CD4-positive, alpha-beta T cell (primary cell): ENCODE data around the gene RSAD2. TPM values are rescaled to one million over a fixed set of nuclear protein-coding genes. Genes with fewer than 3 reads are reported as not detected.

Source experiments
- ATAC-seq: fragments of 200-7000 bp; cut with Tn5 transposase; one replicate; pipeline ENCODE4 v1.10.0; 2022; ENCODE audit warnings: mild to moderate bottlenecking; ENCODE audit not compliant: poor library complexity
- CTCF ChIA-PET: fragments of 350-600 bp; sonication (Branson Sonifier 250); formaldehyde crosslinking; loops from one replicate; lab custom pipeline; 2021; ENCODE audit warnings: antibody characterized with exemption, inconsistent platforms; lab: Charles Lee
- POLR2A ChIA-PET: fragments of 350-600 bp; sonication (Branson Sonifier 250); formaldehyde crosslinking; loops from one replicate; lab custom pipeline; 2021; ENCODE audit warnings: antibody characterized with exemption, inconsistent platforms; lab: Charles Lee
- DNase-seq, 14 experiments: peaks; one replicate each; pipeline ENCODE4 v3.0.0-alpha.2; 2013 to 2020; ENCODE audit warnings: mixed read lengths in 2 of 14
- H3K27ac ChIP-seq, 2 donors: one replicate each; pipeline versions ENCODE4 v1.5.1 to v1.7.0; 2013; ENCODE audit warnings: low read length in 2 of 2, low read depth in 1 of 2, mild to moderate bottlenecking in 1 of 2
- H3K27me3 ChIP-seq, 2 experiments: 1 replicate in 1 of 2; 2 replicates in 1 of 2; pipeline versions ENCODE4 v1.6.1 to v1.7.0; 2013; ENCODE audit warnings: low read length in 2 of 2, control low read depth in 1 of 2, mild to moderate bottlenecking in 1 of 2, moderate library complexity in 1 of 2; ENCODE audit not compliant: insufficient read depth in 2 of 2, control insufficient read depth in 1 of 2
- H3K36me3 ChIP-seq: one replicate; pipeline ENCODE4 v1.6.1; 2013; ENCODE audit warnings: low read length, control low read depth; ENCODE audit not compliant: insufficient read depth
- H3K4me1 ChIP-seq: one replicate; pipeline ENCODE4 v1.6.1; 2013; ENCODE audit warnings: low read length, control low read depth; ENCODE audit not compliant: insufficient read depth
- H3K4me3 ChIP-seq: one replicate; pipeline ENCODE4 v1.5.1; 2013; ENCODE audit warnings: mild to moderate bottlenecking, low read length, moderate library complexity
- H3K9me3 ChIP-seq, 2 experiments: 1 replicate in 1 of 2; 2 replicates in 1 of 2; pipeline versions ENCODE4 v1.6.1 to v1.7.0; 2013; ENCODE audit warnings: low read length in 2 of 2, mild to moderate bottlenecking in 2 of 2, control low read depth in 1 of 2, moderate library complexity in 1 of 2; ENCODE audit not compliant: control insufficient read depth in 1 of 2, insufficient read depth in 1 of 2
- H3K27ac Mint-ChIP-seq: one replicate; pipeline ENCODE4 v1.8.0; 2020; ENCODE audit warnings: mixed read lengths
- H3K27me3 Mint-ChIP-seq: one replicate; pipeline ENCODE4 v1.8.0; 2021; ENCODE audit warnings: mixed read lengths
- H3K36me3 Mint-ChIP-seq: one replicate; pipeline ENCODE4 v1.8.0; 2021; ENCODE audit warnings: low read depth, mixed read lengths
- H3K4me1 Mint-ChIP-seq: one replicate; pipeline ENCODE4 v1.8.0; 2021; ENCODE audit warnings: low read depth, mixed read lengths
- H3K4me3 Mint-ChIP-seq: one replicate; pipeline ENCODE4 v1.8.0; 2020; ENCODE audit warnings: mild to moderate bottlenecking, mixed read lengths
- H3K9me3 Mint-ChIP-seq: one replicate; pipeline ENCODE4 v1.8.0; 2020; ENCODE audit warnings: mixed read lengths
- intact Hi-C, 2 experiments: fragments of 100-400 bp; cut with DNase I in 1 of 2; cut with micrococcal nuclease in 1 of 2; formaldehyde crosslinking; loops; one replicate each; pipeline versions ENCODE4 v1.15.1 to v1.9.0; 2023 to 2025; cut with DNase I, micrococcal nuclease
- total RNA-seq, 174 experiments: library from RNA in 2 of 174; stranded (reverse) in 2 of 174; gene quantifications; one replicate each; pipeline ENCODE4 v1.2.3 and lab custom pipeline; 2021 to 2026
- TF ChIP-seq, protein P1 (sequence below): fragments of 200-600 bp; IDR thresholded peaks from one replicate; pipeline ENCODE4 v1.8.0; 2022; ENCODE audit warnings: antibody characterized with exemption, mild to moderate bottlenecking

Gene RSAD2
- total RNA-seq, 2 experiments from 2014 or later: 3.9 to 4.6 TPM

DNA sequence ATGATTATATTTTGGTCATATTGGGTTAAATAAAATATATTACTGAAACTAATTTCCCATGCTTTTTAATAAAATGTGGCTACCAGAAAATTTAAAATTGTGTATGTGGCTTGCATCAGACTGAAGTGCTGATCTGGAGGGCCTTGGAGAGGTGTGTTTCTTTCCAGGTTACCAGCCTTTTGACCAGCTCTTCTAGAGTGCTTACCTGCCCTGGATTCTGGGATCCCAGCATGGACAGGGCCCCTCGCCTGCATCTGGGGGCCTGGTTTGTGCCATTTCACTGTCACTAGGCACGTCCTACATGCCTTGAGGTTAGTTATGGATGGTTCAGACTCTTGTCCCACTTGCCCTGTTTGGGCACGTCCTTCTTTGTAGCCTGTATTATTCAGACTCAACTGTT, 50.2 kb downstream of the RSAD2 start:
- Histone ChIP-seq H3K9me3 (peaks cover 0 to 9% of the 10 kb centered on the region in 2 experiments), H3K27me3 (no peaks in the 10 kb centered on the region), H3K27ac (no peak overlapping the region), H3K4me3 (no peak overlapping the region), H3K36me3 (no peaks in the 10 kb centered on the region), H3K4me1 (peaks cover 49% of the 10 kb centered on the region)
- no peak for ATAC-seq
- ChIA-PET CTCF (interaction anchor here (0.6 kb wide), 1 partner anchor 17 kb away, joined by 3 read pairs; no protein-coding TSS in a partner anchor), POLR2A (interaction anchor here (1.7 kb wide), 1 partner anchor 11 kb away, joined by 4 read pairs; no protein-coding TSS in a partner anchor)
- H3K36me3 Mint-ChIP-seq: peaks cover 67% of the 10 kb centered on the region
- H3K4me3 Mint-ChIP-seq: no peak overlapping the region
- peaks cover 3% of the 10 kb centered on the region for H3K9me3 Mint-ChIP-seq
- peak overlapping the region; percentile 7 for H3K27ac Mint-ChIP-seq
- H3K4me1 Mint-ChIP-seq: peaks cover 84% of the 10 kb centered on the region
- intact Hi-C loops: no loop called here
- no peaks in the 10 kb centered on the region for H3K27me3 Mint-ChIP-seq
- no peak for DNase-seq
- TF ChIP-seq, protein P1, sequence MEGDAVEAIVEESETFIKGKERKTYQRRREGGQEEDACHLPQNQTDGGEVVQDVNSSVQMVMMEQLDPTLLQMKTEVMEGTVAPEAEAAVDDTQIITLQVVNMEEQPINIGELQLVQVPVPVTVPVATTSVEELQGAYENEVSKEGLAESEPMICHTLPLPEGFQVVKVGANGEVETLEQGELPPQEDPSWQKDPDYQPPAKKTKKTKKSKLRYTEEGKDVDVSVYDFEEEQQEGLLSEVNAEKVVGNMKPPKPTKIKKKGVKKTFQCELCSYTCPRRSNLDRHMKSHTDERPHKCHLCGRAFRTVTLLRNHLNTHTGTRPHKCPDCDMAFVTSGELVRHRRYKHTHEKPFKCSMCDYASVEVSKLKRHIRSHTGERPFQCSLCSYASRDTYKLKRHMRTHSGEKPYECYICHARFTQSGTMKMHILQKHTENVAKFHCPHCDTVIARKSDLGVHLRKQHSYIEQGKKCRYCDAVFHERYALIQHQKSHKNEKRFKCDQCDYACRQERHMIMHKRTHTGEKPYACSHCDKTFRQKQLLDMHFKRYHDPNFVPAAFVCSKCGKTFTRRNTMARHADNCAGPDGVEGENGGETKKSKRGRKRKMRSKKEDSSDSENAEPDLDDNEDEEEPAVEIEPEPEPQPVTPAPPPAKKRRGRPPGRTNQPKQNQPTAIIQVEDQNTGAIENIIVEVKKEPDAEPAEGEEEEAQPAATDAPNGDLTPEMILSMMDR: no peak

GRCh38 chr2:6928452-6928851, 50.9 kb downstream of the RSAD2 start:
- intact Hi-C loops: no loop called here
- peak overlapping the region; percentile 7 for H3K27ac Mint-ChIP-seq
- Histone ChIP-seq H3K4me3 (no peak overlapping the region), H3K27me3 (no peaks in the 10 kb centered on the region), H3K27ac (no peak overlapping the region), H3K36me3 (no peaks in the 10 kb centered on the region), H3K4me1 (peaks cover 42% of the 10 kb centered on the region), H3K9me3 (peaks cover 0 to 9% of the 10 kb centered on the region in 2 experiments)
- peaks cover 60% of the 10 kb centered on the region for H3K36me3 Mint-ChIP-seq
- H3K4me3 Mint-ChIP-seq: no peak overlapping the region
- ChIA-PET POLR2A (interaction anchor here (1.1 to 1.7 kb wide), 2 partner anchors 8 to 12 kb away, joined by 4 to 6 read pairs; no protein-coding TSS in a partner anchor), CTCF (no interaction called here)
- H3K4me1 Mint-ChIP-seq: peaks cover 84% of the 10 kb centered on the region
- DNase-seq (no peak), ATAC-seq (no peak)
- TF ChIP-seq, protein P1: no peak
- H3K9me3 Mint-ChIP-seq: peaks cover 3% of the 10 kb centered on the region
- H3K27me3 Mint-ChIP-seq: no peaks in the 10 kb centered on the region

DNA sequence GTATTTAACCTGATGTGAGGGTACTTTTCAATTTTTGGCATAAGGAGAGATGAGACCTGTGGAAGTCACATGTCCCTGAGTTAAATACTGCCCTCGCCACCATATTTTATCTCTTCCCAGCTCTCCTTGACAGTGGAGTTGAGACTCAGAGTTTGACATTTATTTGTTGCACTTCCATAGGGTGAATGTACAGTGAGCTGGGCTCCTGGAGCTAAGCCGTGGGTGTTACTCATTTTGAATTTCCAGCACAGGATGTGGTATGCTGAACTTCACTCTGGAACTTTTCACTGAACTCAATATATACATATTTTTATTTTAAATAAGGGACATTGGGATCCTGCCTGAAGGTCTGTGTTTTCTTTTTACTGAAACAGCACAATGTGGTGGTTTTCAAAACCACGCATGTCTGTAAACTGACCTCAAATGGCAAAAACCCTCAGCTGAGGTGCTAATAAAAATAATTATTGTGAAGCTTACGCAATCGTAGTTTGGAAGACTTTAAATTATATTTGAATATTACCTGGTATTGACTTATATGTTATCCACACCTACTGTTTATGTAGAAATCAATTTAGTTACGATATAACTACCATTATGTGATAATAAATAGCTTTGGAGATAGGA, 51.7 kb downstream of the RSAD2 start:
- no peaks in the 10 kb centered on the region for H3K27me3 ChIP-seq
- ChIA-PET CTCF (interaction anchor here (0.9 to 1.1 kb wide), 2 partner anchors 32 to 63 kb away, joined by 3 to 4 read pairs; partner anchors contain the start of gene CMPK2), POLR2A (interaction anchor here (0.6 to 1.7 kb wide), 7 partner anchors 9 to 85 kb away, joined by 3 to 6 read pairs (median 4); no protein-coding TSS in a partner anchor)
- Mint-ChIP-seq H3K9me3 (peaks cover 3% of the 10 kb centered on the region), H3K36me3 (peaks cover 52% of the 10 kb centered on the region), H3K4me1 (peaks cover 84% of the 10 kb centered on the region), H3K27ac (peak overlapping the region; percentile 7), H3K4me3 (peak overlapping the region; percentile 40), H3K27me3 (no peaks in the 10 kb centered on the region)
- intact Hi-C loops: no loop called here
- H3K27ac ChIP-seq: no peak overlapping the region
- TF ChIP-seq, protein P1: no peak
- peaks cover 0 to 9% of the 10 kb centered on the region in 2 experiments for H3K9me3 ChIP-seq
- DNase-seq (no peak), ATAC-seq (peak; percentile 39)
- H3K4me1 ChIP-seq: peaks cover 36% of the 10 kb centered on the region
- no peaks in the 10 kb centered on the region for H3K36me3 ChIP-seq
- no peak overlapping the region for H3K4me3 ChIP-seq
